K562 (cell line): Measurements from ENCODE around the gene PNKD. TPM values are rescaled to one million over a fixed set of nuclear protein-coding genes. Genes with fewer than 3 reads are reported as not detected.
A peak's percentile ranks its signal among the peaks of the same experiment; 100 is the strongest.

Experiments
- ADNP ChIP-seq: fragments of 200-800 bp; sonication (Bioruptor generic); IDR thresholded peaks from 2 replicates; pipeline ENCODE4 v1.6.1; 2016; ENCODE audit warnings: missing genetic modification characterization, missing compliant biosample characterization
- ATF7 ChIP-seq: fragments of 450-650 bp; IDR thresholded peaks from 2 replicates; pipeline ENCODE4 v1.7.1; 2014; ENCODE audit warnings: mild to moderate bottlenecking, moderate library complexity
- CAMTA2 ChIP-seq: fragments of 250-450 bp; sonication (Bioruptor Pico); conservative IDR thresholded peaks from 2 replicates; pipeline ENCODE4 v1.5.1; 2022
- CC2D1A ChIP-seq: fragments of 450-650 bp; IDR thresholded peaks from 2 replicates; pipeline ENCODE4 v1.6.1; 2017; ENCODE audit warnings: mild to moderate bottlenecking
- DMBX1 ChIP-seq: fragments of 250-450 bp; sonication (Bioruptor Pico); IDR thresholded peaks from 2 replicates; pipeline ENCODE4 v1.8.0; 2022; ENCODE audit warnings: inconsistent platforms, mild to moderate bottlenecking, moderate library complexity, borderline replicate concordance
- DPF2 ChIP-seq: fragments of 450-650 bp; IDR thresholded peaks from 2 replicates; pipeline ENCODE4 v1.6.1; 2016
- FOSL1 ChIP-seq: fragments of 200-800 bp; sonication (Bioruptor generic); conservative IDR thresholded peaks from 2 replicates; pipeline ENCODE4 v1.6.1; 2016; ENCODE audit warnings: missing genetic modification characterization, missing compliant biosample characterization
- HOMEZ ChIP-seq: fragments of 250-450 bp; sonication (Bioruptor Pico); IDR thresholded peaks from 2 replicates; pipeline ENCODE4 v1.4.0; 2020; ENCODE audit warnings: mild to moderate bottlenecking, moderate library complexity
- MTA3 ChIP-seq: fragments of 450-650 bp; formaldehyde crosslinking; IDR thresholded peaks from 2 replicates; pipeline ENCODE4 v1.6.1; 2017; ENCODE audit warnings: mild to moderate bottlenecking, borderline replicate concordance
- MYC ChIP-seq, 2 experiments: fragments of 250-450 bp in 1 of 2; sonication (Bioruptor Pico) in 1 of 2; IDR thresholded peaks; 2 replicates each; pipeline versions ENCODE4 v1.5.1 to v1.6.1; 2012 to 2021; ENCODE audit warnings: low read depth in 2 of 2, borderline replicate concordance in 1 of 2, improper control_type of control experiment in 1 of 2, low read length in 1 of 2, mild to moderate bottlenecking in 1 of 2, moderate library complexity in 1 of 2
- NFIC ChIP-seq: fragments of 450-650 bp; IDR thresholded peaks from 2 replicates; pipeline ENCODE4 v1.6.1; 2017; ENCODE audit warnings: mild to moderate bottlenecking, inconsistent platforms
- PTBP1 ChIP-seq: fragments of 200-400 bp; formaldehyde crosslinking; IDR thresholded peaks from 2 replicates; pipeline ENCODE4 v1.6.1; 2017; ENCODE audit warnings: low read depth, low read length
- RBM39 ChIP-seq: fragments of 200-400 bp; formaldehyde crosslinking; optimal IDR thresholded peaks from 2 replicates; pipeline ENCODE3; 2018; ENCODE audit warnings: low read depth, low read length
- RFX5 ChIP-seq: IDR thresholded peaks from 2 replicates; pipeline ENCODE4 v1.6.1; 2011; ENCODE audit warnings: low read depth, mild to moderate bottlenecking, improper control_type of control experiment, low read length
- SNAPC5 ChIP-seq: fragments of 250-450 bp; sonication (Bioruptor Pico); IDR thresholded peaks from 2 replicates; pipeline ENCODE4 v1.8.0; 2021; ENCODE audit warnings: moderate library complexity, mild to moderate bottlenecking, inconsistent platforms
- SNRNP70 ChIP-seq: fragments of 200-400 bp; formaldehyde crosslinking; optimal IDR thresholded peaks from 2 replicates; pipeline ENCODE3; 2017; ENCODE audit warnings: low read depth, low read length
- TAF1 ChIP-seq: IDR thresholded peaks from 2 replicates; pipeline ENCODE4 v1.6.1; 2011; ENCODE audit warnings: mild to moderate bottlenecking, low read length, moderate library complexity; ENCODE audit not compliant: insufficient read depth, control insufficient read depth, severe bottlenecking; ENCODE audit errors: extremely low read depth
- TBP ChIP-seq: optimal IDR thresholded peaks from 2 replicates; pipeline ENCODE3; 2011; ENCODE audit warnings: low read depth, low read length, improper control_type of control experiment
- TCF7 ChIP-seq: sonication (generic); IDR thresholded peaks from 2 replicates; pipeline ENCODE4 v1.6.1; 2016; ENCODE audit warnings: antibody characterized with exemption, borderline replicate concordance
- THRA ChIP-seq: fragments of 450-650 bp; IDR thresholded peaks from 2 replicates; pipeline ENCODE4 v1.6.1; 2017; ENCODE audit warnings: mild to moderate bottlenecking, moderate library complexity
- ZNF57 ChIP-seq: fragments of 450-650 bp; formaldehyde crosslinking; IDR thresholded peaks from 2 replicates; pipeline ENCODE4 v1.4.0; 2020; ENCODE audit warnings: mild to moderate bottlenecking, moderate library complexity
- ZNF584 ChIP-seq: fragments of 200-800 bp; sonication (Bioruptor generic); IDR thresholded peaks from 2 replicates; pipeline ENCODE4 v1.6.1; 2016; ENCODE audit warnings: low read depth, mild to moderate bottlenecking, missing genetic modification characterization, missing compliant biosample characterization
- polyA plus RNA-seq, 8 experiments: library from polyadenylated mRNA; depleted of rRNA in 4 of 8; stranded (reverse) in 5 of 8; unstranded in 3 of 8; fragments of >200 nt; fragmentation: Nextera tagmentation in 2 of 8; fragmentation: Illumina TruSeq in 1 of 8; extraction: Ambion mirVana in 2 of 8; extraction: Trizol in 1 of 8; gene quantifications; 2 replicates each; pipeline versions ENCODE4 v1.2.1 to v1.2.3, GENCODE V29; 2011 to 2014; ENCODE audit warnings: inconsistent platforms in 1 of 8, missing spikeins in 1 of 8
- total RNA-seq, 7 experiments: library from RNA; depleted of rRNA in 6 of 7; stranded (reverse); fragments of >200 nt in 6 of 7; fragmentation: Illumina TruSeq in 2 of 7; extraction: Trizol in 2 of 7; gene quantifications; 2 replicates each; pipeline versions ENCODE4 v1.2.1 to v1.2.3, GENCODE V29; 2011 to 2021; ENCODE audit warnings: low replicate concordance in 1 of 7
- TF ChIP-seq, protein P1 (sequence below): fragments of 250-450 bp; sonication (Bioruptor Pico); IDR thresholded peaks from 2 replicates; pipeline ENCODE4 v1.5.0; 2021; ENCODE audit warnings: mild to moderate bottlenecking, borderline replicate concordance

The PNKD gene
- total and polyA plus RNA-seq, 9 of the 15 experiments (the other 6 are each of a cell fraction or from before 2014, with no cell fraction given): 26.0 to 105 (median 60.1) TPM

DNA sequence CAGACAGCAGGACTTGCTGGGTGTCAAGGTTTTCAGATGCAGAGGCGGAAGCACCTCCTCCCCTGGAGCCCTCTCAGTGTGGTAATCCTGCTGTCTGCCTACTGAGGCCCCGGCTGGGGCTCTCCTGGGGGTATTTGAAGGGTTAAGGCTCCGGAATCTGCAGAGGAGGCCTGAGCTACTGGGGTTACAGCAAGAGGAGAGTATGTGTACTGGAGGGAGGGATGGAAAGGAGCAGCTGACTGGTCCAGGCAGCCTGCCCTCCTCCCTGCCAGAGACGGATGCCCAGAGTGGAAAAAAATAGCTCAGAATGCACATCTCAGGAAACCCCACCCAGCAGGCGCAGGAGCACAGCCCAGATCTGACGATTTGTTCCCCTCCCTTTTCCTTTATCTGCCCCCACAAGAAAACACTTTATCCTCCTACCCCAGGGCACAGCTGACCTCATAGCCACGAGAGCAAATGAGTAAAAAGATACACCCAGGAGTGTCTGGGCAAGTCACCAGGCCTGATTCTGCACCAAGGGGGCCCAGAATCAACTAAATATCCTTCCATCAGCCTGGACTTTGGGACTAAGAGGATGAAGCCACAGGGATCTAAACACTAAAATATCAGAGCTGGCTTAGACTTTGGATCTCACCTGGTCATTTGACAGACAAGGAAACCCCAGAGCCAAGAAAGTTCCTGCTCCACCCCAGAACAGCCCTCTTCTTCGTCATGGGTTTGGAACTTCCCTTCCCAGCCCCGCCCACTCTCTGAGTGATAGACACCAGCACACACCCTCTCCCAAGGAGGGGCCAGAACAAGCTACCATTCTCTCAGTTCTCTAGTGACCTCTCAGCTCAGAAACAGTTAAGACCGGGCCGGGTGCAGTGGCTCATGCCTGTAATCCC is 16.5 kb downstream of the PNKD start (continued):
- TF ChIP-seq TAF1 (peak; percentile 41), RFX5 (no peak), DMBX1 (CRISPR knock-in tag) (no peak), HOMEZ (no peak), ZNF57 (CRISPR knock-in tag) (no peak), ADNP (tag) (no peak), RBM39 (no peak), DPF2 (no peak), MYC (IDR thresholded peaks at IDR 0.05; ENCODE audit: low read depth, low read length) (no peak), MYC (CRISPR knock-in tag; IDR thresholded peaks at IDR 0.05; ENCODE audit: borderline replicate concordance, low read depth) (no peak), THRA (no peak), SNRNP70 (no peak), MTA3 (peak; percentile 76), TBP (peak; percentile 70), PTBP1 (no peak), CC2D1A (no peak), TCF7 (no peak), SNAPC5 (CRISPR knock-in tag) (no peak), ZNF584 (CRISPR knock-in tag) (no peak), FOSL1 (tag) (peak; percentile 41; the same call in 1 of the 2 replicates), CAMTA2 (no peak), ATF7 (peak; percentile 34; the same call in 1 of the 2 replicates), NFIC (no peak)
- TF ChIP-seq, protein P1, sequence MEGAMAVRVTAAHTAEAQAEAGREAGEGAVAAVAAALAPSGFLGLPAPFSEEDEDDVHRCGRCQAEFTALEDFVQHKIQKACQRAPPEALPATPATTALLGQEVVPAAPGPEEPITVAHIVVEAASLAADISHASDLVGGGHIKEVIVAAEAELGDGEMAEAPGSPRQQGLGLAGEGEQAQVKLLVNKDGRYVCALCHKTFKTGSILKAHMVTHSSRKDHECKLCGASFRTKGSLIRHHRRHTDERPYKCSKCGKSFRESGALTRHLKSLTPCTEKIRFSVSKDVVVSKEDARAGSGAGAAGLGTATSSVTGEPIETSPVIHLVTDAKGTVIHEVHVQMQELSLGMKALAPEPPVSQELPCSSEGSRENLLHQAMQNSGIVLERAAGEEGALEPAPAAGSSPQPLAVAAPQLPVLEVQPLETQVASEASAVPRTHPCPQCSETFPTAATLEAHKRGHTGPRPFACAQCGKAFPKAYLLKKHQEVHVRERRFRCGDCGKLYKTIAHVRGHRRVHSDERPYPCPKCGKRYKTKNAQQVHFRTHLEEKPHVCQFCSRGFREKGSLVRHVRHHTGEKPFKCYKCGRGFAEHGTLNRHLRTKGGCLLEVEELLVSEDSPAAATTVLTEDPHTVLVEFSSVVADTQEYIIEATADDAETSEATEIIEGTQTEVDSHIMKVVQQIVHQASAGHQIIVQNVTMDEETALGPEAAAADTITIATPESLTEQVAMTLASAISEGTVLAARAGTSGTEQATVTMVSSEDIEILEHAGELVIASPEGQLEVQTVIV: no peak
